ENCODE measurements around the gene CAMTA1. TPM values are rescaled to one million over a fixed set of nuclear protein-coding genes. Genes with fewer than 3 reads are reported as not detected.
A peak's percentile ranks its signal among the peaks of the same experiment; 100 is the strongest.
"Not testable (repeated sequence)": the region's sequence is repeated elsewhere in the genome, so short reads cannot be mapped to it uniquely, and the experiment has no call there.

CAMTA1 gene, protein sequence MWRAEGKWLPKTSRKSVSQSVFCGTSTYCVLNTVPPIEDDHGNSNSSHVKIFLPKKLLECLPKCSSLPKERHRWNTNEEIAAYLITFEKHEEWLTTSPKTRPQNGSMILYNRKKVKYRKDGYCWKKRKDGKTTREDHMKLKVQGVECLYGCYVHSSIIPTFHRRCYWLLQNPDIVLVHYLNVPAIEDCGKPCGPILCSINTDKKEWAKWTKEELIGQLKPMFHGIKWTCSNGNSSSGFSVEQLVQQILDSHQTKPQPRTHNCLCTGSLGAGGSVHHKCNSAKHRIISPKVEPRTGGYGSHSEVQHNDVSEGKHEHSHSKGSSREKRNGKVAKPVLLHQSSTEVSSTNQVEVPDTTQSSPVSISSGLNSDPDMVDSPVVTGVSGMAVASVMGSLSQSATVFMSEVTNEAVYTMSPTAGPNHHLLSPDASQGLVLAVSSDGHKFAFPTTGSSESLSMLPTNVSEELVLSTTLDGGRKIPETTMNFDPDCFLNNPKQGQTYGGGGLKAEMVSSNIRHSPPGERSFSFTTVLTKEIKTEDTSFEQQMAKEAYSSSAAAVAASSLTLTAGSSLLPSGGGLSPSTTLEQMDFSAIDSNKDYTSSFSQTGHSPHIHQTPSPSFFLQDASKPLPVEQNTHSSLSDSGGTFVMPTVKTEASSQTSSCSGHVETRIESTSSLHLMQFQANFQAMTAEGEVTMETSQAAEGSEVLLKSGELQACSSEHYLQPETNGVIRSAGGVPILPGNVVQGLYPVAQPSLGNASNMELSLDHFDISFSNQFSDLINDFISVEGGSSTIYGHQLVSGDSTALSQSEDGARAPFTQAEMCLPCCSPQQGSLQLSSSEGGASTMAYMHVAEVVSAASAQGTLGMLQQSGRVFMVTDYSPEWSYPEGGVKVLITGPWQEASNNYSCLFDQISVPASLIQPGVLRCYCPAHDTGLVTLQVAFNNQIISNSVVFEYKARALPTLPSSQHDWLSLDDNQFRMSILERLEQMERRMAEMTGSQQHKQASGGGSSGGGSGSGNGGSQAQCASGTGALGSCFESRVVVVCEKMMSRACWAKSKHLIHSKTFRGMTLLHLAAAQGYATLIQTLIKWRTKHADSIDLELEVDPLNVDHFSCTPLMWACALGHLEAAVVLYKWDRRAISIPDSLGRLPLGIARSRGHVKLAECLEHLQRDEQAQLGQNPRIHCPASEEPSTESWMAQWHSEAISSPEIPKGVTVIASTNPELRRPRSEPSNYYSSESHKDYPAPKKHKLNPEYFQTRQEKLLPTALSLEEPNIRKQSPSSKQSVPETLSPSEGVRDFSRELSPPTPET (N-terminal part only)
- polyA plus RNA-seq (ENCODE audit: insufficient read length in 12 of 12), result 10 to 100 TPM in 11 of 12 donors, not detected in 1; 24.2 to 51.1 (median 44.7) TPM
- long read RNA-seq, donor 1, transcript CAMTA1-208 (4 exons, 567 nt), result major isoform, 55 of 86 reads
- long read RNA-seq, donor 1, transcript CAMTA1-202 (5 exons, 431 nt), result minor isoform, 6 of 86 reads
- long read RNA-seq, donor 1, transcript CAMTA1-213 (3 exons, 538 nt), result minor isoform, 15 of 86 reads
- long read RNA-seq, donor 1, partial matches to known transcripts, result 6 of 86 reads
- long read RNA-seq, donor 1, other reads (novel, unspliced or antisense), result 0 of 86 reads
- long read RNA-seq, donor 2, transcript CAMTA1-208 (4 exons, 567 nt), result major isoform, 52 of 70 reads
- long read RNA-seq, donor 2, transcript CAMTA1-213 (3 exons, 538 nt), result minor isoform, 13 of 70 reads
- long read RNA-seq, donor 2, partial matches to known transcripts, result 0 of 70 reads
- long read RNA-seq, donor 2, other reads (novel, unspliced or antisense), result 0 of 70 reads
- long read RNA-seq, donor 3, transcript CAMTA1-208 (4 exons, 567 nt), result major isoform, 25 of 34 reads
- long read RNA-seq, donor 3, transcript CAMTA1-213 (3 exons, 538 nt), result minor isoform, 7 of 34 reads
- long read RNA-seq, donor 3, partial matches to known transcripts, result 0 of 34 reads
- long read RNA-seq, donor 3, other reads (novel, unspliced or antisense), result 0 of 34 reads
- long read RNA-seq, donor 4, transcript CAMTA1-213 (3 exons, 538 nt), result minor isoform, 6 of 19 reads
- long read RNA-seq, donor 4, transcript CAMTA1-208 (4 exons, 567 nt), result major isoform, 12 of 19 reads
- long read RNA-seq, donor 4, partial matches to known transcripts, result 0 of 19 reads
- long read RNA-seq, donor 4, other reads (novel, unspliced or antisense), result 0 of 19 reads
- long read RNA-seq, donor 5, transcript CAMTA1-208 (4 exons, 567 nt), result major isoform, 48 of 65 reads
- long read RNA-seq, donor 5, transcript CAMTA1-213 (3 exons, 538 nt), result minor isoform, 11 of 65 reads
- long read RNA-seq, donor 5, partial matches to known transcripts, result 0 of 65 reads
- long read RNA-seq, donor 5, other reads (novel, unspliced or antisense), result 0 of 65 reads
- long read RNA-seq, donor 6, transcript CAMTA1-208 (4 exons, 567 nt), result major isoform, 32 of 40 reads
- long read RNA-seq, donor 6, transcript CAMTA1-213 (3 exons, 538 nt), result minor isoform, 7 of 40 reads
- long read RNA-seq, donor 6, partial matches to known transcripts, result 0 of 40 reads
- long read RNA-seq, donor 6, other reads (novel, unspliced or antisense), result 0 of 40 reads
- long read RNA-seq, donor 7, transcript CAMTA1-208 (4 exons, 567 nt), result major isoform, 18 of 30 reads
- long read RNA-seq, donor 7, transcript CAMTA1-213 (3 exons, 538 nt), result minor isoform, 10 of 30 reads
- long read RNA-seq, donor 7, partial matches to known transcripts, result 0 of 30 reads
- long read RNA-seq, donor 7, other reads (novel, unspliced or antisense), result 0 of 30 reads
- long read RNA-seq, donor 8, transcript CAMTA1-208 (4 exons, 567 nt), result major isoform, 54 of 68 reads
- long read RNA-seq, donor 8, transcript CAMTA1-213 (3 exons, 538 nt), result minor isoform, 9 of 68 reads
- long read RNA-seq, donor 8, partial matches to known transcripts, result 0 of 68 reads
- long read RNA-seq, donor 8, other reads (novel, unspliced or antisense), result 0 of 68 reads
- long read RNA-seq, donor 9, transcript CAMTA1-213 (3 exons, 538 nt), result minor isoform, 8 of 36 reads
- long read RNA-seq, donor 9, transcript CAMTA1-208 (4 exons, 567 nt), result major isoform, 24 of 36 reads
- long read RNA-seq, donor 9, partial matches to known transcripts, result 0 of 36 reads
- long read RNA-seq, donor 9, other reads (novel, unspliced or antisense), result 0 of 36 reads
- long read RNA-seq, donor 10, transcript CAMTA1-213 (3 exons, 538 nt), result minor isoform, 13 of 58 reads
- long read RNA-seq, donor 10, transcript CAMTA1-208 (4 exons, 567 nt), result major isoform, 41 of 58 reads
- long read RNA-seq, donor 10, partial matches to known transcripts, result 0 of 58 reads
- long read RNA-seq, donor 10, other reads (novel, unspliced or antisense), result 0 of 58 reads
- long read RNA-seq, donor 11, transcript CAMTA1-208 (4 exons, 567 nt), result major isoform, 37 of 61 reads
- long read RNA-seq, donor 11, transcript CAMTA1-213 (3 exons, 538 nt), result minor isoform, 9 of 61 reads
- long read RNA-seq, donor 11, partial matches to known transcripts, result 8 of 61 reads
- long read RNA-seq, donor 11, other reads (novel, unspliced or antisense), result 0 of 61 reads

DNA sequence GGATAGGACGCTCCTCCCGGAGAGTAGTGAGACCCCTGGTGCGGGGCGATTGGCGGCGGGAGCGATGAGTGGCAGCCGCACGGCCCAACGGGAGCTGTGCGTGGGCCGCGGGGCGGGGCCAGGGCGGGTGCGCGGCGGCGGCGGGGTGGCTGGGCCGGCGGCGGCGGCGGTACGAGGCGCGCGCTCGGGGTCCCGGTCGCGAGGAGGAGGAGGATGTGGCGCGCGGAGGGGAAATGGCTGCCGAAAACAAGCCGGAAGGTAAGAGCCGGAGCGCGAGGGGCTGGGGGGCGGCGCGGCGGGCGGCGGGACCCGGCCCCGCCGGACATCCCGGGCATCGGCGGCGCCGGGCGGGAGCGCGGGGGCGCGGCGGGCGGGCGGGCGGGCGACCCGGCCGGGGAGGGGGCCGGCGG lies at the start of gene CAMTA1:
TSS of gene CAMTA1 (plus strand) at position 137 of the 410 bp plus-strand sequence. CDS start at position 214, 77 bp downstream.
- no peak for DNase-seq

DNA sequence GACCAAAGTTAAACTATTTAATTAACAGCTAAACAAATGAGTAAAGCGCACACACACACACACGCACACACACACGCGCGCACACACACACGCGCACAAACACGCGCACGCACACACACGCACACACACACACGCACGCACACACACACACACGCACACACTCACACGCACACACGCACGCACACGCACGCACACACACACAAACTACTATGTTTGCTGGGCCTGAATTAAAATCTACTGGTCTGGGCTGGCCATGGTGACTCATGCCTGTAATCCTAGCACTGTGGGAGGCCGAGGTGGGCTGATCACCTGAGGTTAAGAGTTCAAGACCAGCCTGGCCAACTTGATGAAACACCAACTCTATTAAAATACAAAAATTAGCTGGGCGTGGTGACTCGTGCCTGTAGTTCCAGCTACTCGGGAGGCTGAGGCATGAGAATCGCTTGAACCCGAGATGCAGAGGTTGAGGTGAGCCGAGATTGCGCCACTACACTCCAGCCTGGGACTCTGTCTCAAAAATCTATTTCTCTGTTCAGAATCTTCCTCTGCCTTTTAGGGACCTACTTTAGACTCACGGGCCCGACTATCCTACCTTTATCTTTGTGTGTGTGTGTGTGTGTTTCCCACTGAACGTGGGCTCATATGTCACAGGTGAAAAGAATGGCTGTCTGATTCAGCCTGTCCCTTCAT lies 46.1 kb upstream of the CAMTA1 start:
- no peak for DNase-seq

DNA sequence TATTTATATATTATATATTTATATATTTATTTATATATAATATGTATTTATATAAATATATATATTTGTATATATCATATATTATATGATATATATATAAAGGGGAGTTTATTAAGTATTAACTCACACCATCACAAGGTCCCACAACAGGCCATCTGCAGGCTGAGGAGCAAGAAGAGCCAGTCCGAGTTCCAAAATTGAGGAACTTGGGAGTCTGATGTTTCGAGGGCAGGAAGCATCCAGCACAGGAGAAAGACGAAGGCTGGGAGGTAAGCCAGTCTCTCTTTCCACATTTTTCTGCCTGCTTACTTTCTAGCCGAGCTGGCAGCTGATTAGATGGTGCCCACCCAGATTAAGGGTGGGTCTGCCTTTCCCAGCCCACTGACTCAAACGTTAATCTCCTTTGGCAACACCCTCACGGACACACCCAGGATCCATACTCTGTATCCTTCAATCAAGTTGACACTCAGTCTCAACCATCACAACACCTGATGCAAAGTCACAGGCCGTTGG lies 42.5 kb upstream of the CAMTA1 start:
- not testable (repeated sequence) for DNase-seq

DNA sequence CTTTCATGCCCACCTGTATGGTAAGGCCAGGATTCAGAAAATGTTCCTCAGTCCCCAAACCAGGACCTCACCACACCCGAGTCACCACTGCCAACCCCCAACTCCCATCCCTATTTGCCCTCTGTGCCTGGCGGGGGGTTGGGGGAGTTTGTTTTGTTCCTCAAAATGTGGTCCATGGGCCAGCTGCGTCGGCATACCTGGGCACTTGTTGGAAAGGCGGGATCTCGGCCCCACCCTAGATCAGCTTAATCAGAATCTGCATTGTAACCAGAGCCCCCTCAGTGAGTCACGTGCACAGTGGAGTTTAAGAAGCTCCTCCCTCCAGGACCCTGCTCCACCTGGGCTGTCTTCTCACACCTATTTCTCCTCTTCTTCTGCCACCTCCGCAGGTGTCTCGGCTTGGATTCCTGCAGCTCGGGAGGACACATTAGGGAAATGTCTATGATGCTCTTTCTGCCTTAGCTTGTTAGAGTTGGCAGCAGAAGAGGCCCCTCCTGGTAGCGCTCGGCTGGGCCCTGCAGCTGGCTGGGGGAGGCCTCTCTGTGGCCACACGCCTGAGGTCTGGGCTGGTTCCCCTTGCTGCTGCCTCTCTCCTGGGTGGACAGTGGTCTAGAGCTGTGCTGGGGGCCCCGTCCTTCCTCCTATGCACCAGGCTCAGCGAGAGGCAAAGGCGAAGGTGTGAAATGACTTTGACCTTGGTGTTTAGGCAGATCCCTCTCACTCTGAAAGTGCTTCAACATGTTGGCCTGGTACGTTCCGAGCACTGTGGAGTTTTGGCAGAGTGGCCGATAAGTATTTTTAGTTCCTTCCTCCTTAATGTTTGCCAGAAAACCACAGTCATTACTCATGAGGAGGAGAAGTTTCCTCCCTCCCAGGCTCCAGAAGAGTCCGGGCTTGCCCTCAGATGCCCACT lies 41.8 kb upstream of the CAMTA1 start:
- peak; percentile 75 for DNase-seq

DNA sequence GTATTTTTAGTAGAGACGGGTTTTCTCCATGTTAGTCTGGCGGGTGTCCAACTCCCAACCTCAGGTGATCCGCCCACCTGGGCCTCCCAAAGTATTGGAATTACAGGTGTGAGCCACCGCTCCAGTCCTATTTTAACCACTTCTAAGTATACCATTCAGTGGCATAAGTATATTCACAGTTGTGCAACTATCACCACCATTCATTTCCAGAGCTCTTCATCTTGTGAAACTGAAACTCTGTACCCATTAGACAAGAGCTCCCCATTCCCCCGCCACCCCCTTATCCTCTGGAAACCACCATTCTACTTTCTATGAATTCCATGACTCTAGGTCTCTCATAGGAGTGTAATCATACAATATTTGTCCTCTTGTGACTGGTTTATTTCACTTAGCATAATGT lies 40.2 kb upstream of the CAMTA1 start:
- DNase-seq, result no peak

DNA sequence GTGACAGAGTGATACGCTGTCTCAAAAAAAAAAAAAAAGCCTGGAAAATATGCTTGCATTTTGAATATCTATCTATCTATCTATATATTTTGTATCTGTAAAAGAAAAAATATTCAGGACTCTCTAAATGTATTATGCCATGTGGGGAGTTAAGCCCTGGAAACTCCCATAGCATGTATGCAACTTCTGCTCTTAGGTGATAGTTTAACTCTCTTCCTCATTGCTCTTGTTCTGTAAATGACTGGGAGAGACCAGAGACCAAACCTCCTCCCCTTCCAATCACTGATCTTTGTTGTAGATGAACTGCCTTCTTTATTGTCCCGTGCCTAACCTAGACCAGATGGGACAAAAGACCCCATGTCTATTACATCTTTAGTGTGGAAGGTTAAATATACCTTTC lies 37.6 kb upstream of the CAMTA1 start:
- DNase-seq, result no peak

DNA sequence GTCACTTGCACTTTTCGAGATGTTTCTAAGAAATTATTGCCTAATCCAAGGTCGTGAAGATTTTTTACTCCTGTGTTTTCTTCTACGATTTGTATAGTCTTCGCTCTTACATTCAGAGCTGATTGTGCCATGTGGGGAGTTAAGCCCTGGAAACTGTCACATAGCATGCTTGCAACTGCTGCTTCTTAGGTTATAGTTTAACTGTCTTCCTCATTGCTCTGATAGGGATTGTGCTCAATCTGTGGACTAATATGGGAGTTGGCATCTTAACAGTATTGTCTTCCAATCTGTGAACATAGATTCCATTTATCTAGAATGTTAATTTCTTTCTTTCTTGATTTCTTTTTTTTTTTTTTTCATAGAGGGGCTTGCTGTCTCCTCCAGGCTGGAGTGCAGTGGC lies 34.8 kb upstream of the CAMTA1 start:
- DNase-seq, result no peak

DNA sequence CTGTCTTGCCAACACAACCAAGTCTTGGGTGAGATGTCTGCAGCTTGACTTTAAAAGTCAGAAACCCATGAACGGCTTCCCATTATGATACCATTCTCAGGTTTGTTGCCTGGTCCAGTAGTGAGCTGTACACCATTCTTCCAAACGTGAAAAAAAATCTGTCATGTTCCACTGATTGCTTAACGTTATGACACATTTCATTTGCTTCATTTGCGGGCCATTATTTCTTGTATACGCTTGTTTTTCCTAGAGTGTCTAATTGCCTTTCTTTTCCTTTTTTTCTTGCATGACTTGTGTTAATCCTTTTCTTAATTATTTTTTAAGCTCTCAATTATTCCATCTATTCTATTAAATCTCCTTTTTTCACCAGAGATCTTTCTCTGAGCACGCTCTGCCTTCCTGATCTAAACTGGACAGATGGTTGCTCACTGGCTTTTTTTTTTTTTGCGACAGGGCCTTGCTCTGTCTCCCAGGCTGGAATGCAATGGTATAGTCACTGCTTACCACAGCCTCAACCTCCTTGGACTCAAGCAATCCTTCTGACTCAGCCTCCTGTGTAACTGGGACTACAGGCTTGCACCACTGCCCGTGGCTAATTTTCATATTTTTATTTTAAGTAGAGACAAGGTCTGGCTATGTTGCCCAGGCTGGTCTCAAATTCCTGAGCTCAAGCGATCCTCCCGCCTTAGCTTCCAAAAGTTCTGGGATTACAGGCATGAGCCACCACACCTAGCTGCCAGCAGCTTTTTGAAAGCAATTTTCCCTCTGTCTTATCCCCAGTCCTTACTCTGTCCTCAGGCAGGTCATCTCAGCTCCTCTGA lies 31.7 kb upstream of the CAMTA1 start:
- no peak for DNase-seq

DNA sequence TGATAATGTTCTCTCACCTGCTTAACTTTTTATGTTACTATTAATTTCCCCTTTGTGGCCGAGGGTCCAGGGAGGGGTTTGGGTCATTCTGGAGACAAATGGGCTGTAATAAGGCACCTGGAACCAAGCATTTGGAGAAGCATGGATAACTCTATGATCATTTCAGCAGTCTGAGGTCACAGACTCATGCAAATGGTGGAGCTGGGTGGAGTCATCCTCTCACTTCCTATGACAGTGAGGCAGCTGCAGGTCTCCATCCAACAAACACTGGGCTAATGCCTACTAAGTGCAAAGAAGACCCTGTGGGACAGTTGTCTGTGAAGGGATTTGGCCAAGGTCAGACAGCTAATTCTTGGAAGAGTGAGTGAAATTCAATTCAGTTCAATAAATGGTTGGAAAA lies 28.8 kb upstream of the CAMTA1 start:
- DNase-seq, result no peak

DNA sequence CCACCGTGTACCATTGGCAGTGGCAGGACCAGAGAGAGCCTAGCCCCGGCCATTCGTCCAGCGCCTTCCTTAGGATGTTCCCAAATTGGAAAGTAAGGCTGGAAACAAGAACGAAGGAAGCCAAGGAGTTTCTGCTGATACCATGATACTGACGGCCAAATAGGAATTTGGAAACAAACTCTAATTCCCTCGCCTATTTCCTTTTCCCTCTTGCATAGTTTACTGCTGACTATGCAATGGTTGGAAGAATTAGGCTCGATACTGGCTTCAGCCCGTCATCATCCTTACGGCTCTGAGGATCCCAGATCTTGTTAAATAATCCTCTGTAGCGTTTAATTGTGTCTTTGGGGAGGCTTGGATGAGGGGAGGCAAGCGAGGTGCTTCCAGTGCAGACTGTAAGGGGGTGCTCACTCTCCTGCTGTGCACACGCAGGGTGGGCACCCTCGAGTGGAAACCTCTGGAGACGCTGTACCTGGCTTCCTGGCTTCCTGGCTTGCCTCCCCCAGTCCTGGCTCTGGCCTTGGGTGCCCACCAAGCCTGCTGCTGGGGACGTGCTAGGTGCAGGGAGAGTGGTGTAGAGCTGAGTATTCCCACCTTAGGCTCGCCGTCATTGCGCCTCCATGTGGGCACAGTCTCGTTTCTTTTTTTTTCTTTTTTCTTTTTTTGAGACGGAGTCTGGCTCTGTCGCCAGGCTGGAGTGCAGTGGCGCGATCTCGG lies 27.4 kb upstream of the CAMTA1 start:
- DNase-seq, result no peak

DNA sequence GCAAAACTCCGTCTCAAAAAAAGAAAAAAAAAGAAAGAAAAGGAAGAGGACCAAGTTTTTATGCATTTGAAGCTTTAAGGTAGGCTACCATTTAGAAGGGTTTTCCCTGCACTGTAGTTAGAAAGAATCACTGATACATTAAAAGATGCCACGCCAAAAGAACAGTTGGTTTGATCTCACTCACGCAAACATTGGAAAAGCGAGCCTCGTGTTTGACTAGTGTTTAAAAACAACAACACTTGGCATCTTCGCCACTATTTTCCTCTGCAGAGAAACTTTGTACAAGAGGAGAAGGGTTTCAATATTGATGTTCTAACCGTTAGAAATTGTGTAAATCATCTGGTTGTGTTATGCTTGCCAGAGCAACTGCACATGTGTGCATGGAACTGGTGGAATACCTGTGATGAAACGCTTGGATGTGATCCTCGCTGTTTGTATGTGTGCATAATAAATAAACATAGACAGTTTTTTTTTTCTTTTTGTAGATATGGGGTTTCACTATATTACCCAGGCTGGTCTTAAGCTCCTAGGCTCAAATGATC lies 24.0 kb upstream of the CAMTA1 start:
- no peak for DNase-seq

DNA sequence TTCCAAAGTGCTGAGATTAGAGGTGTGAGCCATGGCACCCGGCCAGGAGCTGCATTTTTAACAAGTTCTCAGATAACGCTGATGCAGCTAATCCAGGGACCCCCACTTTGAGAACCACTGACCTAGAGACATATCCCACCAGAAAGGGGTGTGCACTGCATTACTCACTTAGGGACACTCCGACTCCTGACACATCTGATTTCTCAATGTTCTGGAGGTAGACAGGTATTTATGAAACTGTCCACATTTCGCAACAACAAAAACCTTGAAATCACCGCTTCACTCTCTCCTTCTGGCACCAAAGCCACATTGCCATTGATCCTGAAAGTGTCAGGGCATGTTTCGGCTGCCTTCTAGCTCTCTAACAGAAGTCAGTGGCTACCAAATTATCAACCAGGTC lies 23.2 kb upstream of the CAMTA1 start:
- no peak for DNase-seq

Data from muscle of arm (tissue), 14 donors.